Sigmoid colon (tissue), 7 donors: ENCODE measurements around the gene SPIN1. TPM values are rescaled to one million over a fixed set of nuclear protein-coding genes. Genes with fewer than 3 reads are reported as not detected.

Experiments
- DNase-seq: peaks from one replicate; pipeline ENCODE4 v3.0.0-alpha.2; 2019
- H3K27ac ChIP-seq, 4 donors: fragments of 200-600 bp; sonication (generic); one replicate each; pipeline ENCODE4 v1.5.1; 2016 to 2019; ENCODE audit warnings: mild to moderate bottlenecking in 1 of 4
- H3K27me3 ChIP-seq, 3 donors: fragments of 200-600 bp; sonication (generic); one replicate each; pipeline ENCODE4 v1.5.1; 2019; ENCODE audit warnings: mild to moderate bottlenecking in 1 of 3
- H3K36me3 ChIP-seq, 4 donors: fragments of 200-600 bp; sonication (generic); one replicate each; pipeline ENCODE4 v1.5.1; 2016 to 2019
- H3K4me1 ChIP-seq, 4 donors: fragments of 200-600 bp; sonication (generic); one replicate each; pipeline ENCODE4 v1.5.1; 2017 to 2019
- H3K4me3 ChIP-seq, 4 donors: fragments of 200-600 bp; sonication (generic); one replicate each; pipeline ENCODE4 v1.5.1; 2017 to 2019; ENCODE audit warnings: mild to moderate bottlenecking in 2 of 4, moderate library complexity in 1 of 4
- H3K9me3 ChIP-seq, 4 donors: fragments of 200-600 bp in 3 of 4; sonication (generic) in 3 of 4; one replicate each; pipeline versions ENCODE4 v1.5.1 to v1.6.1; 2013 to 2019
- EP300 ChIP-seq, 4 donors: sonication (generic); formaldehyde crosslinking; IDR thresholded peaks; one replicate each; pipeline ENCODE4 v1.6.1; 2017; ENCODE audit warnings: antibody characterized with exemption in 4 of 4
- POLR2A ChIP-seq, 2 donors: fragments of 450-650 bp; IDR thresholded peaks; one replicate each; pipeline ENCODE4 v1.6.1; 2016; ENCODE audit warnings: antibody characterized with exemption in 2 of 2, mild to moderate bottlenecking in 2 of 2, moderate library complexity in 2 of 2
- POLR2AphosphoS5 ChIP-seq, 4 donors: sonication (generic); formaldehyde crosslinking; IDR thresholded peaks; one replicate each; pipeline ENCODE4 v1.6.1; 2017; ENCODE audit warnings: antibody characterized with exemption in 4 of 4
- WGBS, 2 donors: extraction: QIAGEN DNeasy Blood & Tissue Kit; methylation state at CpG; one replicate each; pipeline ENCODE4 v1.1.7; 2013; 5-methylcytosine and 5-hydroxymethylcytosine counted together
- intact Hi-C: fragments of 100-400 bp; cut with DNase I; formaldehyde crosslinking; loops from one replicate; pipeline ENCODE4 v1.15.1; 2023
- polyA plus RNA-seq, 3 donors: library from polyadenylated mRNA; stranded (reverse); fragments of 200-250 nt; gene quantifications; one replicate each; pipeline ENCODE4 v1.2.3, GENCODE V29; 2013
- total RNA-seq, 4 donors: library from RNA; depleted of rRNA; stranded (reverse); fragments of >200 nt; gene quantifications; one replicate each; pipeline ENCODE4 v1.1.0, GENCODE V29; 2016
- TF ChIP-seq, protein P1 (sequence below), 4 experiments: fragments of 450-650 bp in 3 of 4; fragments of 200-600 bp in 1 of 4; IDR thresholded peaks; one replicate each; pipeline ENCODE4 v1.5.1; 2016 to 2019; ENCODE audit warnings: antibody characterized with exemption in 4 of 4, mild to moderate bottlenecking in 3 of 4, moderate library complexity in 2 of 4
- donor health status: healthy with polysubstance abuse.
- donor health status: Bipolar disorder and iron deficiency.
- donor health status: healthy.

Gene SPIN1
- total and polyA plus RNA-seq, 7 donors, result 23.3 to 102 (median 79.2) TPM

DNA sequence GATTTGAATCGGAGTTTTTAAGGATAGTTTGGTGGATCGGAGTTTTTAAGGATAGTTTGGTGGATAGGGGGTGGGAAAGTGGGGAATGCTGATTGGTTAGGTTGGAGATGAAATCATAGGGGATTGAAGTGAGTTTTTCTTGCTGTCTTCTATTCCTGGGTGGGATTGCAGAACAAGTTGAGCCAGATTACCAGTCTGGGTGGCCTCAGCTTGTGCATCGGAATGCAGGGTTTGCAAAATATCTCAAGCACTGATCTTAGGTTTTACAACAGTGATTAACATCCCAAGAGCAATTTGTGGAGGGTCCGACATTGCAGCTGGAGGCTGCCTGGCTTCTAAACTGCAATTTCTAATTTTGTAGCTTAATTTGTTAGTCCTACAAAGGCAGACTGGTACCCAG is 123.7 kb downstream of the SPIN1 start:
- Histone ChIP-seq H3K36me3 (no peaks in the 10 kb centered on the region), H3K4me3 (no peak overlapping the region), H3K4me1 (no peaks in the 10 kb centered on the region), H3K27me3 (no peaks in the 10 kb centered on the region), H3K27ac (no peak overlapping the region), H3K9me3 (no peaks in the 10 kb centered on the region)
- WGBS, 2 donors, result 79 to 83% methylated on average over 4 of the region's 4 CpGs
- no peak for TF ChIP-seq EP300 (IDR thresholded peaks at IDR 0.05)
- no peak for TF ChIP-seq POLR2A (IDR thresholded peaks at IDR 0.05)
- TF ChIP-seq, protein P1, sequence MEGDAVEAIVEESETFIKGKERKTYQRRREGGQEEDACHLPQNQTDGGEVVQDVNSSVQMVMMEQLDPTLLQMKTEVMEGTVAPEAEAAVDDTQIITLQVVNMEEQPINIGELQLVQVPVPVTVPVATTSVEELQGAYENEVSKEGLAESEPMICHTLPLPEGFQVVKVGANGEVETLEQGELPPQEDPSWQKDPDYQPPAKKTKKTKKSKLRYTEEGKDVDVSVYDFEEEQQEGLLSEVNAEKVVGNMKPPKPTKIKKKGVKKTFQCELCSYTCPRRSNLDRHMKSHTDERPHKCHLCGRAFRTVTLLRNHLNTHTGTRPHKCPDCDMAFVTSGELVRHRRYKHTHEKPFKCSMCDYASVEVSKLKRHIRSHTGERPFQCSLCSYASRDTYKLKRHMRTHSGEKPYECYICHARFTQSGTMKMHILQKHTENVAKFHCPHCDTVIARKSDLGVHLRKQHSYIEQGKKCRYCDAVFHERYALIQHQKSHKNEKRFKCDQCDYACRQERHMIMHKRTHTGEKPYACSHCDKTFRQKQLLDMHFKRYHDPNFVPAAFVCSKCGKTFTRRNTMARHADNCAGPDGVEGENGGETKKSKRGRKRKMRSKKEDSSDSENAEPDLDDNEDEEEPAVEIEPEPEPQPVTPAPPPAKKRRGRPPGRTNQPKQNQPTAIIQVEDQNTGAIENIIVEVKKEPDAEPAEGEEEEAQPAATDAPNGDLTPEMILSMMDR (IDR thresholded peaks at IDR 0.05), result no peak
- no peak for TF ChIP-seq POLR2AphosphoS5 (IDR thresholded peaks at IDR 0.05)
- no peak for DNase-seq
- intact Hi-C loops, result no loop called here

DNA sequence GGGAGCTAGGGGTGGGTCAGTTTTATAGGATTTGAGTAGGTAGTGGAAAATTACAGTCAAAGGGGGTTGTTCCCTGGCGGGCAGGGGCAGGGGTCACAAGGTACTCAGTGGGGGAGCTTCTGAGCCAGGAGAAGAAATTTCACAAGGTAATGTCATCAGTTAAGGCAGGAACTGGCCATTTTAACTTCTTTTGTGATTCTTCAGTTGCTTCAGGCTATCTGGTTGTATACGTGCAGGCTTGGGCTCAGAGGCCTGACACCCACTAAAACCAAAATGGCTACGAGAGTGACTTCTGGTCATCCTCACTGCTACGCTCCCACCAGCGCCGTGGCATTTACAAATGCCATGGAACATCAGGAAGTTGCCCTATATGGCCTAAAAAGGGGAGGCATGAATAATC is 126.0 kb downstream of the SPIN1 start:
- no peaks in the 10 kb centered on the region for H3K4me1 ChIP-seq
- no peak overlapping the region for H3K27ac ChIP-seq
- H3K9me3 ChIP-seq, result no peaks in the 10 kb centered on the region
- no peak for DNase-seq
- intact Hi-C loops, result no loop called here
- no peaks in the 10 kb centered on the region for H3K36me3 ChIP-seq
- 96 to 97% methylated on average over 6 of the region's 6 CpGs for WGBS, 2 donors
- H3K4me3 ChIP-seq, result no peak overlapping the region
- H3K27me3 ChIP-seq, result no peaks in the 10 kb centered on the region
- TF ChIP-seq POLR2AphosphoS5 (IDR thresholded peaks at IDR 0.05), result no peak
- TF ChIP-seq POLR2A (IDR thresholded peaks at IDR 0.05), result no peak
- TF ChIP-seq, protein P1 (IDR thresholded peaks at IDR 0.05), result no peak
- no peak for TF ChIP-seq EP300 (IDR thresholded peaks at IDR 0.05)

DNA sequence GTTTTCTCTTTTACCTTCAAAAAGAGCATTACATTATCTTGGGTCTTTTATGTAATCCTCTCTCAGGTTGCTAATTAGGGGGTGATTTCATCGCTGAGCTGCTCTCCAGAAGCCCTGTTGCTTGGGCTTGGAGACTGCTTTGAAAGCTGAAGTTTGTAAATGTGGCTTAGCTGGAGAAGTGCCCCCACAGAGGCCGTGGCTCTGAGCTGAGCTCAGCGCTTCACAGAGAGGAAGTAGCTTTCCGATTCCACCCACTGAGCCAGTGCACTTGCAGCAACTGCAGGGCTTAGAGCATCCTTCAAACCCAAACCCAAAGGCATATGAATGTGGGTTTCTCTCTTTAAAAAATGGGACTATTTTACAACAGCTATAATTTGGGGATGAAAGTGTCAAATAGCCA is 133.1 kb downstream of the SPIN1 start:
- Histone ChIP-seq H3K9me3 (no peaks in the 10 kb centered on the region), H3K36me3 (no peaks in the 10 kb centered on the region), H3K27me3 (no peaks in the 10 kb centered on the region), H3K4me3 (no peak overlapping the region), H3K4me1 (no peaks in the 10 kb centered on the region), H3K27ac (no peak overlapping the region)
- 34 to 68% methylated on average over 4 of the region's 4 CpGs for WGBS, 2 donors
- intact Hi-C loops, result no loop called here
- TF ChIP-seq EP300 (IDR thresholded peaks at IDR 0.05), result no peak
- TF ChIP-seq, protein P1 (IDR thresholded peaks at IDR 0.05), result no peak
- no peak for TF ChIP-seq POLR2AphosphoS5 (IDR thresholded peaks at IDR 0.05)
- TF ChIP-seq POLR2A (IDR thresholded peaks at IDR 0.05), result no peak
- DNase-seq, result no peak

DNA sequence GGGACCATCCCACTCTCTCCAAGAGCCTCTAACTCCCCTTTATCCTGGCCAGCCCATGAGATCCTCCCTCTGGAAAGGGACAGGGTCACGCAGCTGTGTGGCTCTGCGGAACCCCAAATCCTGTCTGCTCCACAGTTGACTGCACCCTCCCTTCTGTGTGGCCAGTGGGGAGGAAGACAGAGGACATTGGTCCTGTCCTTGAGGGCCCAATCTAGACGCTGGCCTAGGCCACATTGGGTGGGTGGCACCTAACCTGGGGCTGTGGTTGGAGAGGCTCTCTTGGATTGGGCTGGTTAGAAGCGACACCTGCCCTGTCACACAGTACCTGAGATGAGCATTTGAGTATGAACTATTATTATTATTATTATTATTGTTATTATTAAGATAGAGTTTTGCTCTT is 134.1 kb downstream of the SPIN1 start:
- intact Hi-C loops, result no loop called here
- no peak overlapping the region for H3K27ac ChIP-seq
- TF ChIP-seq EP300 (IDR thresholded peaks at IDR 0.05) (no peak), POLR2A (IDR thresholded peaks at IDR 0.05) (no peak), POLR2AphosphoS5 (IDR thresholded peaks at IDR 0.05) (no peak)
- TF ChIP-seq, protein P1 (IDR thresholded peaks at IDR 0.05), result no peak
- no peaks in the 10 kb centered on the region for H3K4me1 ChIP-seq
- no peak overlapping the region for H3K4me3 ChIP-seq
- H3K27me3 ChIP-seq, result no peaks in the 10 kb centered on the region
- no peaks in the 10 kb centered on the region for H3K36me3 ChIP-seq
- no peak for DNase-seq
- 89 to 92% methylated on average over 4 of the region's 4 CpGs for WGBS, 2 donors
- no peaks in the 10 kb centered on the region for H3K9me3 ChIP-seq

DNA sequence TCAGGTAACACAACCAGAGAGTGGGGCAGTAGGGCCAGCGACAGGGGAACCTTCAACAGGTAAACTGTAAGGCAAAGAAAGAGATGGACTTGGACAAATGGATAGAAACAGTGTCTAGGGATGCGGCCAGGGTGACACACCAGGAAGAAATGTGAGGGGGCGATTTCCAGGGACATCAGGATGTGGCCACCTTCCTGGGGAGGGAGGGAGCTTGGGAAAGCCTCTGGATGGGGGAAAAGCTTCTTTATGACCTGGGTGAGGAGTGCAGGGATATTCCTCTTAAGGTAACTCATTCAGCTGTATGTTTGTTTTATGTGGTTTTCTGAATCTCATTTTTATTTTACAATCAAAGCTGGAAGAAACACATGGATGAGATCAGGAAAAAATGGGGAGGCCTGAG is 134.8 kb downstream of the SPIN1 start:
- H3K36me3 ChIP-seq, result no peaks in the 10 kb centered on the region
- TF ChIP-seq, protein P1 (IDR thresholded peaks at IDR 0.05), result no peak
- TF ChIP-seq POLR2A (IDR thresholded peaks at IDR 0.05) (no peak), POLR2AphosphoS5 (IDR thresholded peaks at IDR 0.05) (no peak), EP300 (IDR thresholded peaks at IDR 0.05) (no peak)
- intact Hi-C loops, result no loop called here
- H3K4me1 ChIP-seq, result peaks cover 0 to 2% (median 1%) of the 10 kb centered on the region in 4 donors
- H3K27ac ChIP-seq, result no peak overlapping the region
- H3K4me3 ChIP-seq, result no peak overlapping the region
- no peak for DNase-seq
- no peaks in the 10 kb centered on the region for H3K27me3 ChIP-seq
- no peaks in the 10 kb centered on the region for H3K9me3 ChIP-seq
- WGBS, 2 donors, result 86 to 89% methylated on average over 3 of the region's 3 CpGs
